GM12892 (cell line): ENCODE data around the gene MED9.

Source experiments
- POLR2A ChIP-seq: IDR thresholded peaks from 2 replicates; pipeline ENCODE4 v1.6.1; 2011; ENCODE audit warnings: low read depth, low read length, control low read depth
- POLR2AphosphoS5 ChIP-seq: IDR thresholded peaks from 2 replicates; pipeline ENCODE4 v1.6.1; 2011; ENCODE audit warnings: low read depth, low read length, control low read depth
- TAF1 ChIP-seq: IDR thresholded peaks from 2 replicates; pipeline ENCODE4 v1.6.1; 2011; ENCODE audit warnings: low read depth, mild to moderate bottlenecking, control low read depth, low read length, borderline replicate concordance

DNA sequence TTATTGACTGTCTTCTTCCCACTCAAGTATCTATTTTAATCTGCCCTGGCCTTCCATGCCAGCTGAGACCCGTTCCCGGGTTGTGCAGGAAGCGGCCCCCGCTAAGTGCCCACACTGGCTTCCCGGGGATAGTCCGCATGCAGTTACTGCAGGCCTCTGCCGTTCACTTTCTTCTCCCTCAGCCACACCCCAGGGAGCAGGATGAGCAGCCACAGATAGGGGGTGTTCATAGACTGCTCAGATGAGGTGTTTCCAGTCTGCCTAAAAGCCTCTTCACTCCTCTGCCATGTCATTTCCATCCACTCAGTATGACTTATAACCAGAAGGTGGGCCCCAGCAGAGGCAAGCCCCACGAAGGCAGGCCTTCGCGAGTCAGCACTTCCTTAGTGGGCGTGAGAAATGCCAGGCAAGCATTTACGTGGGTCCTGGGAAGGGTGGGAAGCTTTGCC is 7.7 kb downstream of the MED9 start:
- TF ChIP-seq POLR2A (no peak), TAF1 (no peak), POLR2AphosphoS5 (no peak)
